Activated naive CD4-positive, alpha-beta T cell treated with anti-CD3 and anti-CD28 coated beads, Interleukin-2, amount 10 ng/mL, durations not matched to agents 7 days and 5 days (primary cell): Measurements from ENCODE around the gene TMEM229A.
"Not testable (repeated sequence)": the region's sequence is repeated elsewhere in the genome, so short reads cannot be mapped to it uniquely, and the experiment has no call there.

Source experiments
- CTCF ChIA-PET: fragments of 350-600 bp; sonication (Branson Sonifier 250); formaldehyde crosslinking; loops from one replicate; lab custom pipeline; 2021; ENCODE audit warnings: antibody characterized with exemption; lab: Charles Lee
- DNase-seq: peaks from one replicate; pipeline ENCODE4 v3.0.0-alpha.2; 2020
- H3K27ac Mint-ChIP-seq: one replicate; pipeline ENCODE4 v1.8.0; 2021; ENCODE audit warnings: mild to moderate bottlenecking, moderate library complexity, mixed read lengths
- H3K27me3 Mint-ChIP-seq: one replicate; pipeline ENCODE4 v1.8.0; 2021; ENCODE audit warnings: mild to moderate bottlenecking, mixed read lengths
- H3K36me3 Mint-ChIP-seq: one replicate; pipeline ENCODE4 v1.8.0; 2021; ENCODE audit warnings: mixed read lengths
- H3K4me1 Mint-ChIP-seq: one replicate; pipeline ENCODE4 v1.8.0; 2021; ENCODE audit warnings: mixed read lengths
- H3K4me3 Mint-ChIP-seq: one replicate; pipeline ENCODE4 v1.8.0; 2021; ENCODE audit warnings: mild to moderate bottlenecking, moderate library complexity, mixed read lengths
- H3K9me3 Mint-ChIP-seq: one replicate; pipeline ENCODE4 v1.8.0; 2021; ENCODE audit warnings: mixed read lengths

TMEM229A gene

DNA sequence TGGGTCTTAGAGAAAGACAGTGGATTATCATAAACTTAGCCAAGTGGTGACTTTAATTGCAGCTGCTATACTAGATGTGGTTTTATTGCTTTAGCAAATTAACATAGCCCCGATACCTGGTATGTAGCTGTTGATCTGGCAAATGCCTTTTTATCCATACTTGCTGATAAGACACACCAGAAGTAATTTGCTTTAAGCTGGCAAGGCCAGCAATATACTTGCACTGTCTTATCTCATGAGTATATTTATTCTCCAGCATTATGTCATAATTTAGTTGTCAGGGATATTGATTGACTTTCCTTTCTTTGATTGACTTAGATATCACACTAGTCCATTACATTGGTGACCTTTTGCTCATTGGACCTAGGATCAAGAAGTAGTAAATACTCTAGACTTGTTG, 12.8 kb downstream of the TMEM229A start:
- no peak for DNase-seq
- Mint-ChIP-seq H3K4me1 (no peaks in the 10 kb centered on the region), H3K36me3 (no peaks in the 10 kb centered on the region), H3K27ac (no peak overlapping the region), H3K4me3 (no peak overlapping the region), H3K27me3 (no peaks in the 10 kb centered on the region), H3K9me3 (no peaks in the 10 kb centered on the region)
- CTCF ChIA-PET = no interaction called here

DNA sequence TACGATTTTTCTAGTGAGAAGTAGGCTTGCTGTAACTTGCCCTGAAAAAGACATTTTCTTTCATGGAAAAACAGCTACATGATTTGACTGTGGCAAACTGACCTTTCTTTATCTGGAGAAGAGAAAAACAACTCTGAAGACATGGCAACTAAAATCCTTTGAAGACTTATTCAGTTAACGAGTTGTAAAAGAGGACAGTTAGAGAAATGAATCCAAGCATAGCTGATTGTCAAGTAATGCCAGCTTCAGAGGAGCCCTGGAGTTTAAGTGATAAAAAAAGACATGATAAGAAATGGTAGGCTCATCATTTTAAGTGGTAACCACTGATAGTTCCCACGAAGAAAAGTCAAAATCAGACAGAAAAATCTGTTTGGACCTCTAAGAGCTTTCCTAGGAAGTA, 19.6 kb downstream of the TMEM229A start:
- Mint-ChIP-seq H3K27ac (no peak overlapping the region), H3K27me3 (no peaks in the 10 kb centered on the region), H3K4me3 (no peak overlapping the region), H3K4me1 (no peaks in the 10 kb centered on the region), H3K36me3 (no peaks in the 10 kb centered on the region), H3K9me3 (no peaks in the 10 kb centered on the region)
- CTCF ChIA-PET = no interaction called here
- no peak for DNase-seq

DNA sequence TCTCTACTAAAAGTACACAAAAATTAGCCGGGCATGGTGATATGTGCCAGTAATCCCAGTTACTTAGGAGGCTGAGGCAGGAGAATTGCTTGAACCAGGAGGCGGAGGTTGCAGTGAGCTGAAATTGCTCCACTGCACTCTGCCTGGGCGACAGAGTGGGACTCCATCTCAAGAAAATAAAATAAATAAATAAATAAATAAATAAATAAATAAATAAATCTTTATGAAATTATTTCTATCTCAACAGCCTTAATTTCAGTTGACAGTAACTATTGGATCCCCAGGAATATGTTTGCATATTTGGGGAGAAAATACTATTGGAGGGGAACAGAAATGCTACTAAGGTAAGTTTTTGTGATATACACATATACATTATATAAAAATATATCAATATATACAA, 20.0 kb downstream of the TMEM229A start:
- H3K4me3 Mint-ChIP-seq = no peak overlapping the region
- H3K9me3 Mint-ChIP-seq = no peaks in the 10 kb centered on the region
- H3K36me3 Mint-ChIP-seq = no peaks in the 10 kb centered on the region
- CTCF ChIA-PET = no interaction called here
- H3K4me1 Mint-ChIP-seq = no peaks in the 10 kb centered on the region
- no peaks in the 10 kb centered on the region for H3K27me3 Mint-ChIP-seq
- no peak for DNase-seq
- no peak overlapping the region for H3K27ac Mint-ChIP-seq

DNA sequence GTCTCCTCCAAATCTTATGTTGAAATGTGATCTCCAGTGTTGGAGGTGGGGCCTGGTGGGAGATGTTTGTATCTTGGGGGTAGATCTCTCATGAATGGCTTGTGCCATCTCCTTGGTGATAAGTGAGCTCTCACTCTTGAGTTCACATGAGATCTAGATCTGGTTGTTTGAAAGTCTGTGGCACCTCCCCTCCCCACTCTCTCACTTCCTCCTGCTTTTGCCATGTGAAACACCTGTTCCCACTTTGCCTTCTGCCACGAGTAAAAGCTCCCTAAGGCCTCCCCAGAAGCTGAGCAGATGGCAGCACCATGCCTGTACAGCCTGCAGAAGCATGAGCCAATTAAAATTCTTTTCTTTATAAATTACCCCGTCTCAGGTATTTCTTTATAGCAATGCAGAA, 23.5 kb downstream of the TMEM229A start:
- Mint-ChIP-seq H3K36me3 (no peaks in the 10 kb centered on the region), H3K4me1 (no peaks in the 10 kb centered on the region), H3K27ac (no peak overlapping the region), H3K4me3 (no peak overlapping the region), H3K9me3 (no peaks in the 10 kb centered on the region), H3K27me3 (no peaks in the 10 kb centered on the region)
- CTCF ChIA-PET = no interaction called here
- no peak for DNase-seq

DNA sequence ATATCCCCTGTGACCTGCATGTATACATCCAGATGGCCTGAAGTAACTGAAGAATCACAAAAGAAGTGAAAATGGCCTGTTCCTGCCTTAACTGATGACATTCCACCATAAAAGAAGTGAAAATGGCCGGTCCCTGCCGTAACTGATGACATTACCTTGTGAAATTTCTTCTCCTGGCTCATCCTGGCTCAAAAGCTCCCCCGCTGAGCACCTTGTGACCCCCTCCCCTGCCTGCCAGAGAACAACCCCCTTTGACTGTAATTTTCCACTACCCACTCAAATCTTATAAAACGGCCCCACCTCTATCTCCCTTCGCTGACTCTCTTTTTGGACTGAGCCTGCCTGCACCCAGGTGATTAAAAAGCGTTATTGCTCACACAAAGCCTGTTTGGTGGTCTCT, 24.6 kb downstream of the TMEM229A start:
- H3K36me3 Mint-ChIP-seq, H3K4me3 Mint-ChIP-seq, CTCF ChIA-PET, H3K4me1 Mint-ChIP-seq, H3K27me3 Mint-ChIP-seq, H3K27ac Mint-ChIP-seq, H3K9me3 Mint-ChIP-seq, DNase-seq: not testable (repeated sequence)

DNA sequence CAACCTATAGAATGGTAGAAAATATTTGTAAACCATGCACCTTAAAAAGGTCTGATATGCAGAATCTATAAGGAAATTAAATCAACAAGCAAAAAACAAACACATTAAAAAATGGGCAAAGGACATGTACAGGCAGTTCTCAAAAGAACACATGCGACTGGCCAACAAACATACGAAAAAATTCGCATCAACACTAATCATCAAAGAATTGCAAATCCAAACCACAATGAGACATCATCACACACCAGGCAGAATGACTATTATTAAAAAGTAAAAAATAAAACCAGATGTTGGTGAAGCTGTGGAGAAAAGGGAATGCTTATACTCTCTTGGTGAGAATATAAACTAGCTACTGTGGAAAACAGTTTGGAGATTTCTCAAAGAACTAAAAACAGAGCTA, 33.2 kb downstream of the TMEM229A start:
- Mint-ChIP-seq H3K27me3 (no peaks in the 10 kb centered on the region), H3K27ac (no peak overlapping the region), H3K36me3 (no peaks in the 10 kb centered on the region), H3K4me1 (no peaks in the 10 kb centered on the region), H3K9me3 (peaks cover 5% of the 10 kb centered on the region), H3K4me3 (no peak overlapping the region)
- CTCF ChIA-PET = no interaction called here
- no peak for DNase-seq

DNA sequence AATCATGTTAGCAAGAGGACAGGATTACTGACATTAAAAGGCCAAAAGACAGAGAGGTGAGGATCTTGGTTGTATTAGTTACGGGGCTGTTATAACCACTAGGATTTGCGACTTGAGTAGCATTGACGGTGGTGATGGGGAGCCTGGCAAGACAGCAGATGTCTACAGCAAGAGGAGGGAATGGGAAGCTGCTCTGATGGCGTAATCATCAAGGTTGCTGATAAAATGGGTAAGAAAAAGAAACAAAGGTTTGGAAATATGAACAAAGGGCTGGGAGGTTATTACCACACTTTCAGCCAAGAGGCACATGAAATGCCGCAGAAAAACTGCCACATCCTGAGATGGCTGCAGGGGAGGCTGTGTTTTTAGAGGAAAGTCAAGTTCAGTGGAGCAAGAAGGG, 33.9 kb downstream of the TMEM229A start:
- Mint-ChIP-seq H3K27ac (no peak overlapping the region), H3K36me3 (no peaks in the 10 kb centered on the region), H3K4me3 (no peak overlapping the region), H3K27me3 (no peaks in the 10 kb centered on the region), H3K4me1 (no peaks in the 10 kb centered on the region), H3K9me3 (peaks cover 5% of the 10 kb centered on the region)
- DNase-seq = no peak
- CTCF ChIA-PET = no interaction called here

DNA sequence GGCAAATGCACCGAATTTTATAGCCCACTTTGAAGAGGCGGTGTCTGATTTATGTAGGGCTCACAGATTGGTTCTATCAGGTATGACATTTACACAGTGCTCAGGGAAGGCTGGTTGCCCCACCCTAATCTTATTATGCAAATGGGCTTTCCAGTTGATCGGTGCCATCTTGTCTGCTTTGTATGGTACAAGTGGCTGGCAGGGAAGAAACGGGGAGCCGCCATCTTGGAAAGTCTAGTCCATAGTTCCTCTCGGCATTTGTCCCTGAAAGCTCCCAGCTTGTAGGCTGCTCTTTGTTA, 36.6 kb downstream of the TMEM229A start:
- no peak overlapping the region for H3K27ac Mint-ChIP-seq
- H3K4me3 Mint-ChIP-seq = no peak overlapping the region
- no peaks in the 10 kb centered on the region for H3K4me1 Mint-ChIP-seq
- no peaks in the 10 kb centered on the region for H3K27me3 Mint-ChIP-seq
- DNase-seq = no peak
- no peaks in the 10 kb centered on the region for H3K36me3 Mint-ChIP-seq
- H3K9me3 Mint-ChIP-seq = no peaks in the 10 kb centered on the region
- CTCF ChIA-PET = no interaction called here

DNA sequence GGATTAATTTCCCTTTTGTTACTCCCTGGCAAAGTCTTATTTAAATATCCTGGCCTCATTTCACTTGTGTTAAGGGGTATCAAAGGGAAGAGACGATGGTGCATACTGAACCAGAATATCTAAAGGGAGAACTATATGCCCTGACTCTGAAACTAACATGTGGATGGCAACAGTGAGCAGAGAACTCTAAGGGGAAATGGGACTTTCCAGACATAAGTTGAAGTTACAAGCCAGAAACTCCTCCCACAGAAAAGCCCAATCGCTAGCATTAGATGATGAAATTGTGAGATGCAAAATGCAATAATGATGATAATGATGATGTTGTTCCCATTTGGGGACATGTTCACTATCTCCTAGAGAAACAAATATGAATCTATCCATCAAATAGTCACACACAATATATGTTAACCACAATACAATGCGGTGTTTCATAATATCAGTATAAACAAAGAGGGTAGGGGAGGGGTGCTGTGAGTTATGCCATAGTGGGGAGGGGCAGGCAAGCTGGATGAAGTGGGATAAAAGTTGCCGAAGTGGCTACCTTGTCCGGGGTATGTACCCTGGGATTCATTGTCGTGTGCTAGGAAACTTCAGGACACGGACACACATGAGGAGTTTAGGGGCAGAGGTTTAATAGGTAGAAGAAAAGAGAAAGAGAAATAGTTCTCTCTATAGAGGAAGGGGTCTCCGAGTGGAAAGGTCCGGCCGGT, 37.1 kb downstream of the TMEM229A start:
- Mint-ChIP-seq H3K9me3 (no peaks in the 10 kb centered on the region), H3K27me3 (no peaks in the 10 kb centered on the region), H3K4me3 (no peak overlapping the region), H3K27ac (no peak overlapping the region), H3K36me3 (no peaks in the 10 kb centered on the region), H3K4me1 (no peaks in the 10 kb centered on the region)
- DNase-seq = no peak
- CTCF ChIA-PET = no interaction called here

DNA sequence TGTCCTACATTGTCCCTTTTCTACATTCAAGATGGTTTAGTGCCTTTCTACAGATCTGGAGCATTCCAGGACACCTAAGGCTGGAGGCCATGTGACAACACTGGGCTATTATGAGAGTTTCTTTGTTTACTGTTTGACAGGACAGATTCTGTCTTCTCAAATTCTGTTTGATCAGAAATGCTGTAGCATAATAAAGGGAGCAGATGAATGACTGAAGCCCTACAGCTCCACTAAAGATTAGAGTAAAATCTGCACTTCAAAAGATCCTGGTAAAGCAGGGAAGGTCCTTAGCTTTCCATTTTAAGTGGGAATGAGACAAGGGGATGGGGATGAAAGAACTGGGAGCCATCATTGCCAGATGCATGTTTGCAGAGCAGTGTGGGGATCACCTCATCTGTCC, 38.4 kb downstream of the TMEM229A start:
- Mint-ChIP-seq H3K4me3 (no peak overlapping the region), H3K27ac (no peak overlapping the region), H3K27me3 (no peaks in the 10 kb centered on the region), H3K9me3 (no peaks in the 10 kb centered on the region), H3K4me1 (no peaks in the 10 kb centered on the region), H3K36me3 (no peaks in the 10 kb centered on the region)
- no peak for DNase-seq
- CTCF ChIA-PET = no interaction called here

DNA sequence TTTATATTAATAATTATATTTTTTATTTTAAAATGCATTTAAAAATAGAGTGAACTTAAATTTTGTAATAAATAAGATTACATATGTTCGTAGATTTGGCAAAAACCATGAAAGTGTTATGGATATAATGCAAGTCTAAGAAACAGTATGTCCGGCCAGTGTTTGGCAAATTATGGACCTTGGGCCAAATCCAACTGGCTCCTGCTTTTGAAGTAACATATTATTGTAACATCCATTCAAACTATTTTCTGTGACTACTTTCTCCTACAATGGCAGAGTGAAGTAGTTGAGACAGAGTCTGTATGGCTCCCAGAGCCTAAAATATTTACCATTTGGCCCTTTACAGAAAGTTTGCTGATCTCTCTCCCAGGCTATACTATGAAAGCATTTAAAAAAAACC, 38.9 kb downstream of the TMEM229A start:
- Mint-ChIP-seq H3K27me3 (no peaks in the 10 kb centered on the region), H3K27ac (no peak overlapping the region), H3K9me3 (no peaks in the 10 kb centered on the region), H3K4me1 (no peaks in the 10 kb centered on the region), H3K4me3 (no peak overlapping the region), H3K36me3 (no peaks in the 10 kb centered on the region)
- DNase-seq = no peak
- CTCF ChIA-PET = no interaction called here

DNA sequence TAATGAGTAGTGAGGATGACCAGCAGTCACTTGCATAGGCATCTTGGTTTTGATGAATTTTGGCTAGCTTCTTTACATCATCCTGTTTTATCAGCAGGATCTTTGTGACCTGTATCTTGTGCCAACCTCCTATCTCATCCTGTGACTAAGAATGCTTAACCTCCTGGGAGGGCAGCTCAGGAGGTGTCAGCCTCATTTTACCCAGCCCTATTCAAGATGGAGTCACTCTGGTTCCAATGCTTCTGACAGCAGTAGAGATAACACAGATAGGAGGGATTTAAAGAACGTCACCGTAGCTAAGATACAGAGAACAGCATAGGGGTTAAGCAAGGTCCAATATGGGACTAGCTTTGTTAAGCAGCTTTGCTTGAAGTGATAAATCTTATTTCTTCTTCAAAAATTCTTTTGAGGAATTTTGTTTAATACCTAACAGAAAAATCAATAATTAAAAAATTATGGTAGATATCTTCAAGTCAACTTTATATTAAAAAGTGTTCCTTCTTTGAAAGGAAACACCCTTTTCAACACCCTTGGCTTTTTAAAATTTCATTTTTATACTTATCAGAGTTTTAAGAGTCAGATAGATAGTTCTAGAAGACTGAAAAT, 39.9 kb downstream of the TMEM229A start:
- DNase-seq = no peak
- CTCF ChIA-PET = no interaction called here

DNA sequence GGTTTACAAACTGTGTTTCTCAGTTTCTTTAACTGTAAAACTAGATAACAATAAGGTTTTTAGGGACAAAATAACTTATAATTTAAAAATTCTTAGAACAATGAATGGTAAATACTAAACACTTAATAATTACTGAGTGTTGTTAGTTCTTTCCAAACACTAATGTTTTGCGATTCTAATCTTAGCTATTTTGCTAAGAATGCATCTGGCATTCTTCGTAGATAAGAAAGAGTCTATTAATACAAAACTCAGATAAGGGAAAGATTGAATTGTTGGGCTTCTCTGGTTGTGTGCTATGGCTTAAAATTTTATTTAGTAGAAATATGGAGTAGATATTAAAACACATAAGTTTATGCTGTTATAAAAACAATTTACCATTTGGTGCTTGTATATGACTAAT, 45.4 kb downstream of the TMEM229A start:
- H3K27me3 Mint-ChIP-seq = no peaks in the 10 kb centered on the region
- H3K27ac Mint-ChIP-seq = no peak overlapping the region
- no peaks in the 10 kb centered on the region for H3K4me1 Mint-ChIP-seq
- no peak overlapping the region for H3K4me3 Mint-ChIP-seq
- CTCF ChIA-PET = no interaction called here
- no peaks in the 10 kb centered on the region for H3K36me3 Mint-ChIP-seq
- no peak for DNase-seq
- H3K9me3 Mint-ChIP-seq = no peaks in the 10 kb centered on the region

More for the DNA sequence above, 39.9 kb downstream of the TMEM229A start:
- Mint-ChIP-seq H3K27me3 (no peaks in the 10 kb centered on the region), H3K4me1 (no peaks in the 10 kb centered on the region), H3K27ac (no peak overlapping the region), H3K36me3 (no peaks in the 10 kb centered on the region), H3K4me3 (no peak overlapping the region), H3K9me3 (no peaks in the 10 kb centered on the region)
